Measurements from ENCODE around the gene NKX2-2.

The NKX2-2 gene

GRCh38 chr20:21515300-21516179 lies 1.7 kb upstream of the NKX2-2 start:
- Histone ChIP-seq H3K27me3 (ENCODE audit: control insufficient read depth, insufficient read depth, low read length) (peaks cover 76% of the 10 kb centered on the region), H3K9me3 (ENCODE audit: control insufficient read depth, insufficient read depth, low read length) (no peaks in the 10 kb centered on the region), H3K4me1 (ENCODE audit: control insufficient read depth, insufficient read depth, low read length) (peaks cover 6% of the 10 kb centered on the region), H3K36me3 (ENCODE audit: control insufficient read depth, insufficient read depth, low read length) (no peaks in the 10 kb centered on the region), H3K4me3 (ENCODE audit: low read length) (peak overlapping the region; percentile 6; the same call in 1 of the 2 replicates), H3K27ac (ENCODE audit: low read length) (no peak overlapping the region)
- no CpG with 5 or more reads among the region's 61 CpGs for WGBS (ENCODE audit: insufficient coverage, insufficient read length)
- no peak for DNase-seq (ENCODE audit: low read depth, low spot score)

GRCh38 chr20:21514553-21515251 lies 838 bp upstream of the NKX2-2 start:
- Histone ChIP-seq H3K4me3 (ENCODE audit: low read length) (no peak overlapping the region; the same call in 1 of the 2 replicates), H3K27ac (ENCODE audit: low read length) (no peak overlapping the region), H3K4me1 (ENCODE audit: control insufficient read depth, insufficient read depth, low read length) (peaks cover 6% of the 10 kb centered on the region), H3K27me3 (ENCODE audit: control insufficient read depth, insufficient read depth, low read length) (peaks cover 76% of the 10 kb centered on the region), H3K9me3 (ENCODE audit: control insufficient read depth, insufficient read depth, low read length) (no peaks in the 10 kb centered on the region), H3K36me3 (ENCODE audit: control insufficient read depth, insufficient read depth, low read length) (no peaks in the 10 kb centered on the region)
- no peak for DNase-seq (ENCODE audit: low read depth, low spot score)
- no CpG with 5 or more reads among the region's 39 CpGs for WGBS (ENCODE audit: insufficient coverage, insufficient read length)

GRCh38 chr20:21513181-21513663 lies 642 bp downstream of the NKX2-2 start:
- H3K4me1 ChIP-seq (ENCODE audit: control insufficient read depth, insufficient read depth, low read length) = peaks cover 6% of the 10 kb centered on the region
- H3K27ac ChIP-seq (ENCODE audit: low read length) = no peak overlapping the region
- no peak overlapping the region for H3K4me3 ChIP-seq (ENCODE audit: low read length)
- no peaks in the 10 kb centered on the region for H3K36me3 ChIP-seq (ENCODE audit: control insufficient read depth, insufficient read depth, low read length)
- no peak for DNase-seq (ENCODE audit: low read depth, low spot score)
- WGBS (ENCODE audit: insufficient coverage, insufficient read length) = no CpG with 5 or more reads among the region's 30 CpGs
- no peaks in the 10 kb centered on the region for H3K9me3 ChIP-seq (ENCODE audit: control insufficient read depth, insufficient read depth, low read length)
- H3K27me3 ChIP-seq (ENCODE audit: control insufficient read depth, insufficient read depth, low read length) = peaks cover 74% of the 10 kb centered on the region

GRCh38 chr20:21512634-21513180 lies 1.2 kb downstream of the NKX2-2 start:
- WGBS (ENCODE audit: insufficient coverage, insufficient read length) = no CpG with 5 or more reads among the region's 34 CpGs
- H3K4me3 ChIP-seq (ENCODE audit: low read length) = no peak overlapping the region
- peaks cover 3% of the 10 kb centered on the region for H3K4me1 ChIP-seq (ENCODE audit: control insufficient read depth, insufficient read depth, low read length)
- H3K27ac ChIP-seq (ENCODE audit: low read length) = no peak overlapping the region
- H3K36me3 ChIP-seq (ENCODE audit: control insufficient read depth, insufficient read depth, low read length) = no peaks in the 10 kb centered on the region
- H3K27me3 ChIP-seq (ENCODE audit: control insufficient read depth, insufficient read depth, low read length) = peaks cover 74% of the 10 kb centered on the region
- no peaks in the 10 kb centered on the region for H3K9me3 ChIP-seq (ENCODE audit: control insufficient read depth, insufficient read depth, low read length)
- no peak for DNase-seq (ENCODE audit: low read depth, low spot score)

- no peak overlapping the region; the same call in 1 of the 2 replicates for H3K4me3 ChIP-seq (ENCODE audit: low read length)
- H3K27me3 ChIP-seq (ENCODE audit: control insufficient read depth, insufficient read depth, low read length) = peaks cover 74% of the 10 kb centered on the region
- no CpG with 5 or more reads among the region's 76 CpGs for WGBS (ENCODE audit: insufficient coverage, insufficient read length)
- no peak for DNase-seq (ENCODE audit: low read depth, low spot score)
- H3K27ac ChIP-seq (ENCODE audit: low read length) = no peak overlapping the region
- peaks cover 3% of the 10 kb centered on the region; the same call in 1 of the 2 replicates for H3K4me1 ChIP-seq (ENCODE audit: control insufficient read depth, insufficient read depth, low read length)
- no peaks in the 10 kb centered on the region for H3K36me3 ChIP-seq (ENCODE audit: control insufficient read depth, insufficient read depth, low read length)
- no peaks in the 10 kb centered on the region for H3K9me3 ChIP-seq (ENCODE audit: control insufficient read depth, insufficient read depth, low read length)
Observed at GRCh38 chr20:21511850-21512633, 1.8 kb downstream of the NKX2-2 start.

- Histone ChIP-seq H3K36me3 (ENCODE audit: control insufficient read depth, insufficient read depth, low read length) (no peaks in the 10 kb centered on the region), H3K4me3 (ENCODE audit: low read length) (no peak overlapping the region), H3K27ac (ENCODE audit: low read length) (no peak overlapping the region), H3K4me1 (ENCODE audit: control insufficient read depth, insufficient read depth, low read length) (peaks cover 3% of the 10 kb centered on the region; the same call in 1 of the 2 replicates), H3K9me3 (ENCODE audit: control insufficient read depth, insufficient read depth, low read length) (no peaks in the 10 kb centered on the region), H3K27me3 (ENCODE audit: control insufficient read depth, insufficient read depth, low read length) (peaks cover 74% of the 10 kb centered on the region)
- WGBS (ENCODE audit: insufficient coverage, insufficient read length) = no CpG with 5 or more reads among the region's 18 CpGs
- no peak for DNase-seq (ENCODE audit: low read depth, low spot score)
Observed at GRCh38 chr20:21511485-21511849, 2.4 kb downstream of the NKX2-2 start.

- no CpG with 5 or more reads among the region's 62 CpGs for WGBS (ENCODE audit: insufficient coverage, insufficient read length)
- no peaks in the 10 kb centered on the region for H3K36me3 ChIP-seq (ENCODE audit: control insufficient read depth, insufficient read depth, low read length)
- no peak overlapping the region for H3K27ac ChIP-seq (ENCODE audit: low read length)
- H3K9me3 ChIP-seq (ENCODE audit: control insufficient read depth, insufficient read depth, low read length) = no peaks in the 10 kb centered on the region
- DNase-seq (ENCODE audit: low read depth, low spot score) = no peak
- peaks cover 70% of the 10 kb centered on the region for H3K27me3 ChIP-seq (ENCODE audit: control insufficient read depth, insufficient read depth, low read length)
- H3K4me3 ChIP-seq (ENCODE audit: low read length) = peak overlapping the region; percentile 1; the same call in 1 of the 2 replicates
- H3K4me1 ChIP-seq (ENCODE audit: control insufficient read depth, insufficient read depth, low read length) = peaks cover 2% of the 10 kb centered on the region; the same call in 1 of the 2 replicates
Observed at GRCh38 chr20:21510414-21511384, 3.2 kb downstream of the NKX2-2 start.

GRCh38 chr20:21509597-21510371 lies 4.1 kb downstream of the NKX2-2 start:
- H3K27me3 ChIP-seq (ENCODE audit: control insufficient read depth, insufficient read depth, low read length) = peaks cover 74% of the 10 kb centered on the region
- H3K9me3 ChIP-seq (ENCODE audit: control insufficient read depth, insufficient read depth, low read length) = no peaks in the 10 kb centered on the region
- no peak overlapping the region for H3K27ac ChIP-seq (ENCODE audit: low read length)
- no peak for DNase-seq (ENCODE audit: low read depth, low spot score)
- H3K36me3 ChIP-seq (ENCODE audit: control insufficient read depth, insufficient read depth, low read length) = no peaks in the 10 kb centered on the region
- no CpG with 5 or more reads among the region's 43 CpGs for WGBS (ENCODE audit: insufficient coverage, insufficient read length)
- peaks cover 1% of the 10 kb centered on the region for H3K4me1 ChIP-seq (ENCODE audit: control insufficient read depth, insufficient read depth, low read length)
- no peak overlapping the region; the same call in 1 of the 2 replicates for H3K4me3 ChIP-seq (ENCODE audit: low read length)

Data from iPS DF 6.9 (cell line).